ENCODE measurements around the gene MPHOSPH10. TPM values are rescaled to one million over a fixed set of nuclear protein-coding genes. Genes with fewer than 3 reads are reported as not detected.

MPHOSPH10 gene
- total and polyA plus RNA-seq, 9 donors: 19.9 to 38.8 (median 28.9) TPM

DNA sequence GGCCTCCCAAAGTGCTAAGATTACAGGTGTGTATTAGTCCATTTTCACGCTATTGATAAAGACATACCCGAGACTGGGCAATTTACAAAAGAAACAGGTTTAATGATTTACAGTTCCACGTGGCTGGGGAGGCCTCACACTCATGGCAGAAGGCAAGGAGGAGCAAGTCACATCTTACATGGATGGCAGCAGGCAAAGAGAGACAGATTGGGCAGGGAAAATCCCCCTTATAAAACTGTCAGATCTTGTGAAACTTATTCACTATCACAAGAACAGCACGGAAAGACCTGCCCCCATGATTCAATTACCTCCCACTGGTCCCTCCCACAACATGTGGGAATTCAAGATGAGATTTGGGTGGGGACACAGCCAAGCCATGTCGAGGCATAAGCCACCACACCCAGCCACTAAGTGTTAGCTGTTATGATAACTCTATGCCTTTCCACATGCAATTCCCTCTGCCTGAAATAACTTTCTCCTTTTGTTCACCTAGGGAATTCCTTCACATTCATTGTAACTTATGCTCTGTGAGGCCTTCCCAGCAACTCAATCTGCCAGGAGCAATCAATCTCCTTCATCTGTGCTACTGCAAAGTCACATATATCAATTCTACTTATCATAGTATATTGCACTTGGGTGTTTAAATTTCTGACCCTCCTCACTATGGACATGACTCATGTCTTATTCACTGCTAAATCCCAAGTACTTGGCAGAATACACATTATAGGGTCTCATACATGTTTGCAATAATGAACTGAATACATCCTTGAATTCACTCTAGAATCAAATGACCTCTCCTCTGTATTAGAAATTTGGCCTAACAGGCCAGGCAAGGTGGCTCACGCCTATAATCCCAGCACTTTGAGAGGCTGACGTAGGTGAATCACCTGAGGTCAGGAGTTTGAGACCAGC lies 7.8 kb upstream of the MPHOSPH10 start:
- WGBS, 3 donors: 93 to 95% (median 94%) methylated on average over 7 of the region's 7 CpGs
- intact Hi-C loops (cut with DNase I): no loop called here

GRCh38 chr2:71125506-71126294 lies 4.7 kb upstream of the MPHOSPH10 start:
- H3K36me3 ChIP-seq: no peaks in the 10 kb centered on the region
- no peak overlapping the region for H3K4me3 ChIP-seq
- peaks cover 4% of the 10 kb centered on the region for H3K4me1 ChIP-seq (ENCODE audit: insufficient read depth)
- no peak for DNase-seq
- intact Hi-C loops (cut with DNase I): no loop called here
- H3K27me3 ChIP-seq: no peaks in the 10 kb centered on the region
- no peak overlapping the region for H3K27ac ChIP-seq
- no peaks in the 10 kb centered on the region for H3K9me3 ChIP-seq
- TF ChIP-seq, protein P1, sequence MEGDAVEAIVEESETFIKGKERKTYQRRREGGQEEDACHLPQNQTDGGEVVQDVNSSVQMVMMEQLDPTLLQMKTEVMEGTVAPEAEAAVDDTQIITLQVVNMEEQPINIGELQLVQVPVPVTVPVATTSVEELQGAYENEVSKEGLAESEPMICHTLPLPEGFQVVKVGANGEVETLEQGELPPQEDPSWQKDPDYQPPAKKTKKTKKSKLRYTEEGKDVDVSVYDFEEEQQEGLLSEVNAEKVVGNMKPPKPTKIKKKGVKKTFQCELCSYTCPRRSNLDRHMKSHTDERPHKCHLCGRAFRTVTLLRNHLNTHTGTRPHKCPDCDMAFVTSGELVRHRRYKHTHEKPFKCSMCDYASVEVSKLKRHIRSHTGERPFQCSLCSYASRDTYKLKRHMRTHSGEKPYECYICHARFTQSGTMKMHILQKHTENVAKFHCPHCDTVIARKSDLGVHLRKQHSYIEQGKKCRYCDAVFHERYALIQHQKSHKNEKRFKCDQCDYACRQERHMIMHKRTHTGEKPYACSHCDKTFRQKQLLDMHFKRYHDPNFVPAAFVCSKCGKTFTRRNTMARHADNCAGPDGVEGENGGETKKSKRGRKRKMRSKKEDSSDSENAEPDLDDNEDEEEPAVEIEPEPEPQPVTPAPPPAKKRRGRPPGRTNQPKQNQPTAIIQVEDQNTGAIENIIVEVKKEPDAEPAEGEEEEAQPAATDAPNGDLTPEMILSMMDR (IDR thresholded peaks at IDR 0.05): no peak
- TF ChIP-seq EP300 (IDR thresholded peaks at IDR 0.05): no peak
- no peak for TF ChIP-seq POLR2A (IDR thresholded peaks at IDR 0.05)
- WGBS, 3 donors: 88 to 92% (median 90%) methylated on average over 7 of the region's 7 CpGs

More for the DNA sequence above, 7.8 kb upstream of the MPHOSPH10 start:
- DNase-seq: no peak
- Histone ChIP-seq H3K36me3 (no peaks in the 10 kb centered on the region), H3K4me3 (no peak overlapping the region), H3K27ac (no peak overlapping the region), H3K27me3 (no peaks in the 10 kb centered on the region), H3K9me3 (no peaks in the 10 kb centered on the region), H3K4me1 (ENCODE audit: insufficient read depth) (no peaks in the 10 kb centered on the region)
- no peak for TF ChIP-seq EP300 (IDR thresholded peaks at IDR 0.05)
- TF ChIP-seq, protein P1 (IDR thresholded peaks at IDR 0.05): no peak
- TF ChIP-seq POLR2A (IDR thresholded peaks at IDR 0.05): no peak

DNA sequence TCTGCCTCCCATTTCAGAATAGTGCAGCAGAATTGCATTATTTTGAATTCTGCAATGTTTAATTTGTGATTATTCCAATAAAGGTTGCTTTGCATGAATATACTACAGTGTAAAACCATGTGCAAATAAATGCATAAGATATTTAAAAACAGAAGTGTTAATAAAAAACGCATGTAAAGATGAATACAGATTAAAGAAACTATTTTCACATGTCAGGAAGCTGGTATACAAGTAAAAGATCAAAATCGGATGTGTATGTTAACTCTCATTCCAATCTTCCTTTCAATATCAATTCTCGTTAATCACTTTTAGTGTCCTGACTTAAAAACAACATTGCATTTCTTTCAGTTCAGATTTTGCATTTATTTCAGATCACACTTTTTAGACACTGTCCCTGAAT lies 3.5 kb upstream of the MPHOSPH10 start:
- no peak for DNase-seq
- Histone ChIP-seq H3K4me3 (no peak overlapping the region), H3K36me3 (no peaks in the 10 kb centered on the region), H3K27ac (no peak overlapping the region), H3K4me1 (ENCODE audit: insufficient read depth) (peaks cover 10% of the 10 kb centered on the region), H3K9me3 (no peaks in the 10 kb centered on the region), H3K27me3 (no peaks in the 10 kb centered on the region)
- WGBS, 3 donors: 58 to 71% (median 64%) methylated on average over 3 of the region's 3 CpGs
- TF ChIP-seq, protein P1 (IDR thresholded peaks at IDR 0.05): no peak
- TF ChIP-seq POLR2A (IDR thresholded peaks at IDR 0.05): no peak
- no peak for TF ChIP-seq EP300 (IDR thresholded peaks at IDR 0.05)
- intact Hi-C loops (cut with DNase I): no loop called here

GRCh38 chr2:71129114-71129901 lies 1.1 kb upstream of the MPHOSPH10 start:
- no peak for DNase-seq
- Histone ChIP-seq H3K9me3 (no peaks in the 10 kb centered on the region), H3K27me3 (no peaks in the 10 kb centered on the region), H3K4me1 (ENCODE audit: insufficient read depth) (peaks cover 10% of the 10 kb centered on the region), H3K36me3 (no peaks in the 10 kb centered on the region), H3K27ac (peak overlapping the region; percentile 74 to 91), H3K4me3 (peak overlapping the region; percentile 97)
- TF ChIP-seq EP300 (IDR thresholded peaks at IDR 0.05) (no peak), POLR2A (IDR thresholded peaks at IDR 0.05) (no peak)
- TF ChIP-seq, protein P1 (IDR thresholded peaks at IDR 0.05): no peak
- 0 to 1% (median 0%) methylated on average over 18 of the region's 18 CpGs for WGBS, 3 donors
- intact Hi-C loops (cut with DNase I): no loop called here
